Measurements from ENCODE around the gene ZNF775.
"Not testable (repeated sequence)": the region's sequence is repeated elsewhere in the genome, so short reads cannot be mapped to it uniquely, and the experiment has no call there.

The ZNF775 gene

GRCh38 chr7:150383710-150384397 is 4.7 kb downstream of the ZNF775 start:
- peak; percentile 9 for DNase-seq

DNA sequence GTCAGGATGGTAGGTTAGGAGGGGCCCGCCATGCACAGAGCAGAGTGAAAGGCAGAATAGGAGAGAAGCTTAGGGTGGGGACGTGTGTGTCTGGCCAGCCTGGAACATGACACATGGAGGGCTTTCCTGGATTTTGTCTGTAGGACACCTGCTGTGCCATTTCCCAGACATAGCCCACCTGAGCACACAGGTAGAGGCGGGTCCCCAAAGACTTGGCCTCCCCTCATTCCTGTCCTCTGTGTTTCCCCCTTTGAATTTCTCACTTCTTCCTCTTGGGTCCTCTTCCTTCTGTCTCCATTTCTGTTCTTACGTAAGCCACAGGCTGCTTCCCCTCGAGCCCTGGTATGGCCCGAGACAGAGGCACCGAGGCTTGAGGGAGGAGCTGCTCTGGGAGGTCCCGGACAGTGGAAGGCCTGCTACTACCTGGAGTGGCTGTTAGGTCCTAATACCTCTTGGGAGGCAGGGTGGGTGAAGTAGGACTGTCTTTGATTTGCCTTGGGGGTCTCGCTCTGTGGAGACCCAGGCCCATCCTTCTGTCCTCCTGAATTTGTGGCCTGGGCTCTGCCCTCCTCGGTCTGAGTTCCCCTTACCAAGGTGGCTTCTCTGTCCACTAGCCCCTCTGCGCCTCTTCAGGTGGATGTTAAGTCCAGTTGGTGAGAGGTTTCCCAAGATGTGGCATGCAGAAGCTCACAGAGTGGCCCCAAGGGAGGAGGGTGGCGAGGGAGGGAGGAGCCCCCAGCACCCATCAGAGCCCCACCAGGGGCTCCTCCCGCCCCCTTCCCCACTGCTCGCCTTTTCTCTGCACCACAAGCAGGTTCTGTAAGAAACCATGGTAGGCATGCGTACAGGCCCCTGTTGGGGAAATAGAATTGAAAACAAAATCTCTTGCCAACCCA is 5.5 kb downstream of the ZNF775 start:
- peak; percentile 6 for DNase-seq

- DNase-seq: no peak
These were observed 6.2 kb downstream of the ZNF775 start for GRCh38 chr7:150385302-150385723.

DNA sequence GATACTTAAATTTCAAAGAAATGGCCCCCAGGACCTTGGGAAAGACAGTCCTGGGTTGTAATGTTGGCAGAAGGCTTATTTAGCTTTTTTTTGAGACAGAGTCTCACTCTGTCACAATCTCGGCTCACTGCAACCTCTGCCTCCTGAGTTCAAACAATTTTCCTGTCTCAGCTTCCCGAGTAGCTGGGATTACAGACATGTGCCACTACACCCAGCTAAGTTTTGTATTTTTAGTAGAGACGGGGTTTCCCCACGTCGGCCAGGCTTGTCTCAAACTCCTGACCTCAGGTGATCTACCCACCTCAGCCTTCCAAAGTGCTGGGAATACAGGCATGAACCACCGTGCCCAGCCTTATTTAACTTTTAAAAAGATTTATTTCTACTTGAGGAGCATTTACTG is 6.8 kb downstream of the ZNF775 start:
- not testable (repeated sequence) for DNase-seq

DNA sequence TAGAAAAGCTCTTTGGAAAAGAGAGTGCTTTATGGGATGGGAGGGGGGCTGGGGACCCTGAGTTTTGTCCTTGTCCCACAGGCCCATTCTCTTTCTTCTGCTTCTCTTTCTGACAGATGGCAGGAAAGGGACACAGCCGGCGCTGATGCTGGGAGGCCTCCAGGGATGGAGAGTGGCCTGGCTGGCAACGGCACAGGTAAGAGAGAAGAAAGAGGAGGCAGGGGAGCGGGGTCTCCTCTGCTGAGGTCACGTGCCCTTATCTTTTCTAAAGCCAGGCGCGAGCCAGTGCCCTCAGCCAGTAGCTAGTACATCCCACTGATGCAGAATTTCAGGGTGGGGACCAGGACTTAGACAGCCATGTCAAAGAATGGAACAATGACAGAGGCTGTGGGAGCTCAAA is 9.2 kb downstream of the ZNF775 start:
- DNase-seq: no peak

DNA sequence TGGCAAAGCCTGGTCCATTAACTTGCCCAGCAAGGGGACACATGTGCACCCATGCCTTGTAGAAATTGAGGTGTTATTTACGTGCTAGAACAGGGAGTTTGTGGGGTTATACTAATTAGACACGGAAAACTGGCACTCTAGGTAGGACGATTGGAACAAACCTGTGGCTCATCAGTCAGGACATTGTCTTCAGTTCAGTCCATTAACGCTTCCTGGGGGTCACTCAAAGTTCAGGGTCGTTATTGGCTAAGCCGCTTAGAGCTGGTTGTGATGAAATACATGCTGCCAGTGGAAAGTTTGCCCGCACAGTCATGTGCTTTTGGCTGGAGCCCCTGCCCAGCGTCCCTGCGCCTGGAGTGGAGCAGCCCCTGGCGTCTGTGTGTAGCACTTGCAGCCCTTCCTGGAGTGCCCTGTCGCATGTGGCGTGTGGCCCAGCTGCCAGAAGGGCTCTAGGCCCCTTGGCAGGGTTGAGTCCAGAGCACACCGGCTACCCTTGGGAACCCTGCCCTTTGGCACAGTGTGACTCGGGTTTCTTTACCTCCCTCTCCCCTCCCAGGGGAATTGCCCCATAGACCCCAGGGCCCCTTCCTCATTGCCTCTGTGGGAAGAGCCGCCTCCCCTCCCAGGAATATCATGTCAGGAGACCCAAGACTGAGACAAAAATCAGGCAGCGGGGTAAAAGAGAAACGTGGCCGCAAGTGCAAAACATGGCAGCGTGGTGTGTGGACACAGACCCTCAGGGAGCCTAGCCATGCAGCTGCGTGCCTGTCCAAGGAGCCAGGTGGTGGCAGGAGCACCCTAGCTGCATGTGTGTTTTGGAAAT is 9.8 kb downstream of the ZNF775 start:
- DNase-seq: no peak

DNA sequence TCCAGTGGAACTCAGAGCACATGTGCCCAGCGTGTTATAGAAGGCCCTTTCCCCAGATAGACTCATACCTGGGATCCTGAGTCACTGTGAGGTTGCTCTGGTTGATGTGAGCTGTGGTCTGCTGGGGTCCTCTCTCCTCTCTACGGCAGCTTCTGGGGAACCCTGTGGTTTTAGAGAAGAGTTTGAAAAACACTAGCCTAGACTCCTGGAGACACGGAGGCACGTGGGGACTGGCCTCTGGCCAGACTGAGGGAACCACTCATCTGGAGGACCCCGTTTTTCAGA is 10.3 kb downstream of the ZNF775 start:
- DNase-seq: no peak

- no peak for DNase-seq
These were observed 11.1 kb downstream of the ZNF775 start for GRCh38 chr7:150390205-150390604.

DNA sequence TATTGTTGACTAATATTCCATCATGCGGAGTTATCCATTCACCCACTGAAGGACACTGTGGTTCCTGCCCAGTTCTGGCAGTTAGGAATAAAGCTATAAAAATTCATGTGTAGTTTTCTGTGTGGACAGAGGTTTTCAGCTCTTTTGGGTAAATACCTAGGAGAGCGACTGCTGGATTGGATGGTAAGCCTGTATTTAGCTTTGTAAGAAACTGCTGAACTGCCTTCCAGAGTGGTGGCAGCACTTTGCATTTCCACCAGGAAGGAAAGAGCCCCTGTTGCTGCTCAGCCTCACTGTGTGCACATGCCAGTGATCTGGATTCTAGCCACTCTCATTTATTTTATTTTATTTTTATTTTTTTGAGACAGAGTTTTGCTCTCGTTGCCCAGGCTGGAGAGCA is 14.2 kb downstream of the ZNF775 start:
- DNase-seq: no peak

GRCh38 chr7:150396426-150396825 is 17.3 kb downstream of the ZNF775 start:
- DNase-seq: no peak

DNA sequence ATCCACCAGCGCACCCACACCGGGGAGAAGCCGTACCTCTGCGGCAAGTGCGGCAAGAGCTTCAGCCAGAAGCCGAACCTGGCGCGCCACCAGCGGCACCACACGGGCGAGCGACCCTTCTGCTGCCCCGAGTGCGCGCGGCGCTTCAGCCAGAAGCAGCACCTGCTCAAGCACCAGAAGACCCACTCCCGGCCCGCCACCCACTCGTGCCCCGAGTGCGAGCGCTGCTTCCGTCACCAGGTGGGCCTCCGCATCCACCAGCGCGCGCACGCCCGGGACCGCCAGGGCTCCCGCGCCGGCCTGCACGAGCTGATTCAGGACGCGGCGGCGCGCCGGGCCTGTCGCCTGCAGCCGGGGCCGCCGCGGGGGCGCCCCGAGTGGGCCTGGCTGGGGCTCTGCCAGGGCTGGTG is 17.7 kb downstream of the ZNF775 start:
- DNase-seq: no peak

GRCh38 chr7:150397346-150398107 is 18.4 kb downstream of the ZNF775 start:
- no peak for DNase-seq

GRCh38 chr7:150398108-150398964 is 19.2 kb downstream of the ZNF775 start:
- DNase-seq: peak; percentile 11

DNA sequence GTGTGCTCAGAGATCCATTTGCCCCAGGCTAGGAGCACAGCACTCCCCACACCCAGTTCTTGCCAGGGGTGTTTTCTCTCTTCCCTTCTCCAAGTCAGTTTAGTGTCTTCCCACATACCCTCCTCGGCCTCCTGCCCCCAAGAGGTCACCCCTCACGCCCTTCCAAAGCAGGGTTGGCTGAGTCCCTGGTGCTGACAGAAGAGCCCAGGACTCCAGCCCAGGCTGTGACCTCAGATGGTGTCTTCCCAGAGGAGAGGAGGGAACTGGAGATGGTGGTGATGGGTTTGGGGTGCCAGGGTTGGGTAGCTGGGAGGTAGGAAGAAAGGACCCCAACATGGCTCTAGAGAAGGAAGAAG is 19.8 kb downstream of the ZNF775 start:
- DNase-seq: no peak

DNA sequence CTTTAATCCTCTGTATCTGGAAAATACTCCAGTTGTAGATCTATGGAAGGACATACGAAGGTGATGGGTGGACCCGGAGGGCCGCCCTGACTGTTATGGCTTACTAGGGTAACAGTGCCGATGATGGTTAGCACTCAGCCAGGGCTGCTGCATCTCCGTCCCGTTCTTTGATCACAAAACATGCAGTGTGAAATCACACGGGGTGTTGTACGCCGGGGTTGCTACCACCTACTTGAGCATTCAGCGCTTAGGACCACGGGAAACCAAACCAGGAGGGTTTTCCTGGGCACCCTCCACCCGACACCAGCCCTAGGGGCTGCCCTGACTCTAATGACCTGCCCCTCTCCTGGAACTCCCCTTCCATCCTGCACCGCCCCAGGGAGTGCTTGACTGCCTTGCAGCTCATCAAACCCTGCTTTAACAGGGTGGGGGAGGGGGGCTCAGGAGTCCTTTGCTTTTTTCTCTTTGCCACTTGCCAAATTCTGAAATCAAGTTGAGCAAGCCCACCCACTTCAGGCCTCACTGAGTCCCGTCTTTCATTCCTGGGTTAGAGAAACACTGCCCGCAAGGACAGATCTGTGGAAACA is 20.4 kb downstream of the ZNF775 start:
- DNase-seq: no peak

- DNase-seq: no peak
These were observed 21.1 kb downstream of the ZNF775 start for GRCh38 chr7:150400008-150400787.

DNA sequence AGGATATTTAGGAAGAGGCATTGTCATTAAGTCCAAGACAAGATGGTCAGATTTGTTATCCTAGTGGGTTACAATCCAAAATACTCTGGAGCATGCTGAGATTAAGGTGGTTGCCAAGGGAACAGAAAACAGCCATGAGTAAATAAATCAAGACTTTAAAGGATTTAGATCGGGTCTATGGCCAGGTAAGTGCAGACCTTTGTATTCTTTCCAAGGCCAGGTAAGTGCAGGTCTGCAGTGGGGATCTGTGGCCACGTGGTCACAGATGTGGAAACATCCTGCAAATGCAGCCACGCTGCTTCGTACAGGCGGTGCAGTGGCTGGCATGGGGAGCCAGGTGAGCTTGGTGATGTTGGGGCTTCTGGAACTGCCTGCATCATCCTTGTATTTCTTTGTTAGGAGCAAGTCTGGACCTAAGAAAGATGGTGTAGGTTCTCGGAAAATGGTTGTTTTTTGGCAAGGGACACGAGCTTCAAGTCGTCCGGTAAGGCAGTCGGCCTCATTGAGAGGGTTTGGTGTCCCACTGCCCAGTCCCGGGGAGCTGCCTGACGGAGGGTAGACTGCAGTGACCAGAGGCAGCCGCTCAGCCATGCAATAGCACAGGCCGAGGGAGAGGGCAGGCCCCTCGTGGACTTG is 21.8 kb downstream of the ZNF775 start:
- no peak for DNase-seq

DNA sequence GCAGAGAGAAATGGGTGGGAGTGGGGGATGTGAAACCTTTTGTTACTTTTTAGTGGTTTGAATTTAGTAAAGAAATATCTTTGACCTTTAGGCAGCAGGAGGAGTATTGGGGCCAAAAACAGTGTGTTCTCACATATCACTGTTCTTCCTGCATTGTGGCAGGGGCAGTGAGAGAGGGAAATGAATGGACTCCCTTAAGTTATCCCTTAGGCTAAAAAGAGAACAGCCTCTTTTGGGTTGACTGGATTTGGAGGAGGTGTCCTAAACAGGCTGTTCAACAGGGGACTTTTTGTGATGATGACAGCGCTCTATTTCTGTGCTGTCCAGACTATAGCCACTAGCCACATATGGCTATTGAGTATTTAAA is 22.3 kb downstream of the ZNF775 start:
- DNase-seq: no peak

DNA sequence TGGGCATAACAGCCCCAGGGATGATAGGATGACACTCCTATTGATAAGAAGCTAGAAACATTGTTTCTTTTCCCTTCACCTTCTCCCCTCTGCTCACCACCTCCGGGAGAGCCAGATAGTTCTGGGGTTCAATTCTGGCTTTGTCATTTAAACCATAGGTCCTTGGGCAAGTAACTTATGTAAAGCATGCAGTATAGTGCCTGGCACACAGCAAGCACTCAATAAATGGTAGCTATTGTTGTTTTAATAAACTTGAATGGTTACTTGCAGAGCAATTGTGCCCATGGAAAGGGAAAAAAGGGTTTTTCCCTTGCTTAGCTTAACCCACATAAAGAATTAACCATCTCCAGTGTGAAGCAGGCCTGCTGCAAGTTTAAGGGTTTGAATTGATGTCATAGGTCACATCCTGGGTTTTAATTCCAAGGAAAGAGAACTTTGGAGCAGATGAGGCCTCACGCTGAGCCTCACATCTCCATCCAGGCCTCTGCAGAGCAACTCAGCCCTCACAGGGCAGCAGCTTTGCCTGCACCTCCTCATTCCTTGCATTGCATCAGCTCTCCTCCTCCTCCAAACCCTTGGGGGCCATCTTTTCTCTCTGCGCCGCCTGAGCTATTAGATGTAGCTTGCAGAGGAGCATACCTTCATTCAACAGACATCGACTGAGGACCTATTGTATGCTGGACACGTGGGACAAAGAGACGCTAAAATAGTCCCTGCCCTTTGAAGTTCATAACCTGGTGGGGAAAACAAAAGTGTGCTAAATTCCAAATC is 22.9 kb downstream of the ZNF775 start:
- DNase-seq: no peak
